IMR-90 (cell line): ENCODE data around the gene RHO. TPM values are rescaled to one million over a fixed set of nuclear protein-coding genes. Genes with fewer than 3 reads are reported as not detected.

Experiments used
- ATAC-seq: fragments of 200-7000 bp; cut with Tn5 transposase; 2 replicates; pipeline ENCODE4 v1.9.1; 2020; ENCODE audit warnings: low read depth, mild to moderate bottlenecking, moderate library complexity
- BruUV-seq: library from RNA; stranded (reverse); fragments of 400-500 nt; replicated peaks from 2 replicates; lab custom pipeline; 2021; lab: Mats Ljungman, UMichigan
- CTCF ChIA-PET: fragments of 300-600 bp; formaldehyde crosslinking; extraction: SDS; loops from one replicate; lab custom pipeline; 2021; ENCODE audit warnings: antibody characterized with exemption; lab: Yijun Ruan, JAX
- POLR2A ChIA-PET: fragments of 300-600 bp; sonication (Branson Sonifier 250); formaldehyde crosslinking; loops from one replicate; lab custom pipeline; 2022; ENCODE audit warnings: antibody characterized with exemption; ENCODE audit not compliant: unreplicated experiment; lab: Charles Lee
- DNase-seq: peaks from one replicate; pipeline ENCODE4 v3.0.0; 2013
- H2AFZ ChIP-seq: replicated peaks from 2 replicates; pipeline ENCODE3; 2013; ENCODE audit warnings: low read length, mild to moderate bottlenecking; ENCODE audit not compliant: poor library complexity
- H2AK5ac ChIP-seq: 2 replicates; pipeline ENCODE4 v1.6.1; 2013; ENCODE audit warnings: low read depth, low read length, inconsistent platforms
- H2AK9ac ChIP-seq: replicated peaks from 2 replicates; pipeline ENCODE3; 2013; ENCODE audit warnings: mild to moderate bottlenecking, low read depth, low read length, moderate library complexity; ENCODE audit not compliant: poor library complexity
- H2BK120ac ChIP-seq: 2 replicates; pipeline ENCODE4 v1.6.1; 2013; ENCODE audit warnings: low read depth, low read length, inconsistent platforms
- H2BK15ac ChIP-seq: 3 replicates; pipeline ENCODE4 v1.6.1; 2013; ENCODE audit warnings: low read depth, low read length, inconsistent platforms
- H2BK20ac ChIP-seq: 2 replicates; pipeline ENCODE4 v1.6.1; 2013; ENCODE audit warnings: low read depth, mild to moderate bottlenecking, inconsistent platforms, low read length, moderate library complexity
- H2BK5ac ChIP-seq: 2 replicates; pipeline ENCODE4 v1.6.1; 2013; ENCODE audit warnings: mild to moderate bottlenecking, low read depth, low read length, inconsistent platforms; ENCODE audit not compliant: poor library complexity, severe bottlenecking
- H3K14ac ChIP-seq: replicated peaks from 2 replicates; pipeline ENCODE4 v1.6.1; 2013; ENCODE audit warnings: low read depth, low read length, inconsistent platforms
- H3K18ac ChIP-seq: 2 replicates; pipeline ENCODE4 v1.6.1; 2013; ENCODE audit warnings: low read depth, low read length, control low read depth
- H3K23ac ChIP-seq: 2 replicates; pipeline ENCODE4 v1.6.1; 2013; ENCODE audit warnings: low read depth, low read length, inconsistent platforms
- H3K27ac ChIP-seq: 2 replicates; pipeline ENCODE4 v1.5.1; 2013; ENCODE audit warnings: mild to moderate bottlenecking, control low read depth, low read length; ENCODE audit not compliant: insufficient read depth
- H3K27me3 ChIP-seq: 2 replicates; pipeline ENCODE4 v1.6.1; 2013; ENCODE audit warnings: low read length; ENCODE audit not compliant: control insufficient read depth, insufficient read depth
- H3K36me3 ChIP-seq: 2 replicates; pipeline ENCODE4 v1.6.1; 2013; ENCODE audit warnings: low read length, mixed read lengths; ENCODE audit not compliant: control insufficient read depth, insufficient read depth
- H3K4ac ChIP-seq: 2 replicates; pipeline ENCODE4 v1.6.1; 2013; ENCODE audit warnings: low read depth, low read length, inconsistent platforms
- H3K4me1 ChIP-seq: 2 replicates; pipeline ENCODE4 v1.6.1; 2013; ENCODE audit warnings: low read length, mixed read lengths; ENCODE audit not compliant: control insufficient read depth, insufficient read depth
- H3K4me2 ChIP-seq: 2 replicates; pipeline ENCODE4 v1.6.1; 2013; ENCODE audit warnings: low read depth, mild to moderate bottlenecking, control low read depth, low read length, moderate library complexity
- H3K4me3 ChIP-seq: 2 replicates; pipeline ENCODE4 v1.5.1; 2013; ENCODE audit warnings: low read depth, mild to moderate bottlenecking, control low read depth, low read length, moderate library complexity; ENCODE audit not compliant: insufficient read depth
- H3K56ac ChIP-seq: 2 replicates; pipeline ENCODE4 v1.6.1; 2013; ENCODE audit warnings: low read length, inconsistent platforms; ENCODE audit not compliant: insufficient read depth; ENCODE audit errors: extremely low read depth
- H3K79me1 ChIP-seq, 2 experiments: 2 replicates each; pipeline ENCODE4 v1.6.1; 2013; ENCODE audit warnings: low read length in 2 of 2, inconsistent platforms in 1 of 2, low read depth in 1 of 2
- H3K9ac ChIP-seq: 2 replicates; pipeline ENCODE4 v1.6.1; 2013; ENCODE audit warnings: low read depth, low read length, control low read depth
- H3K9me1 ChIP-seq: 2 replicates; pipeline ENCODE4 v1.6.1; 2013; ENCODE audit warnings: low read length, inconsistent platforms; ENCODE audit not compliant: insufficient read depth
- H3K9me3 ChIP-seq: 2 replicates; pipeline ENCODE4 v1.6.1; 2013; ENCODE audit warnings: low read length; ENCODE audit not compliant: control insufficient read depth, insufficient read depth
- H4K20me1 ChIP-seq: 2 replicates; pipeline ENCODE4 v1.6.1; 2013; ENCODE audit warnings: low read length, inconsistent platforms; ENCODE audit not compliant: insufficient read depth
- H4K5ac ChIP-seq: 2 replicates; pipeline ENCODE4 v1.6.1; 2013; ENCODE audit warnings: mild to moderate bottlenecking, low read depth, low read length, control low read depth
- H4K8ac ChIP-seq, 2 experiments: 2 replicates each; pipeline ENCODE4 v1.6.1; 2013; ENCODE audit warnings: low read depth in 2 of 2, low read length in 2 of 2, control low read depth in 1 of 2, inconsistent platforms in 1 of 2
- H4K91ac ChIP-seq: 2 replicates; pipeline ENCODE4 v1.6.1; 2013; ENCODE audit warnings: low read depth, low read length, inconsistent platforms; ENCODE audit not compliant: insufficient read depth
- CHD1 ChIP-seq: IDR thresholded peaks from 2 replicates; pipeline ENCODE4 v1.6.1; 2012; ENCODE audit warnings: low read depth, low read length, improper control_type of control experiment
- CTCF ChIP-seq: conservative IDR thresholded peaks from 2 replicates; pipeline ENCODE4 v1.5.1; 2012; ENCODE audit warnings: mild to moderate bottlenecking, low read depth, low read length, improper control_type of control experiment
- ELK1 ChIP-seq: fragments of 150-350 bp; IDR thresholded peaks from 2 replicates; pipeline ENCODE4 v1.6.1; 2016; ENCODE audit warnings: low read depth, mild to moderate bottlenecking, low read length, moderate library complexity, borderline replicate concordance
- FOS ChIP-seq: fragments of 150-350 bp; IDR thresholded peaks from 2 replicates; pipeline ENCODE4 v1.6.1; 2016; ENCODE audit warnings: low read depth, low read length
- MAFK ChIP-seq: IDR thresholded peaks from 2 replicates; pipeline ENCODE4 v1.6.1; 2012; ENCODE audit warnings: low read depth, low read length, improper control_type of control experiment
- MAZ ChIP-seq: IDR thresholded peaks from 2 replicates; pipeline ENCODE4 v1.6.1; 2012; ENCODE audit warnings: low read depth, mild to moderate bottlenecking, low read length, improper control_type of control experiment, moderate library complexity, borderline replicate concordance
- NFE2L2 ChIP-seq: fragments of 150-350 bp; IDR thresholded peaks from 2 replicates; pipeline ENCODE4 v1.6.1; 2016; ENCODE audit warnings: low read depth, mild to moderate bottlenecking, low read length
- POLR2A ChIP-seq: IDR thresholded peaks from 2 replicates; pipeline ENCODE4 v1.6.1; 2012; ENCODE audit warnings: mild to moderate bottlenecking, low read depth, low read length
- RAD21 ChIP-seq: IDR thresholded peaks from 2 replicates; pipeline ENCODE4 v1.6.1; 2012; ENCODE audit warnings: low read length, improper control_type of control experiment
- USF2 ChIP-seq: fragments of 150-350 bp; IDR thresholded peaks from 2 replicates; pipeline ENCODE4 v1.6.1; 2017; ENCODE audit warnings: mild to moderate bottlenecking, antibody characterized with exemption, low read length, low read depth
- WGBS, 2 experiments: methylation state at CpG; one replicate each; pipeline versions ENCODE4 v1.1.5 to v1.1.7; 2013; ENCODE audit warnings: missing lambda C conversion rate in 2 of 2; ENCODE audit not compliant: insufficient read length in 1 of 2; ENCODE audit errors: extremely low coverage in 2 of 2; 5-methylcytosine and 5-hydroxymethylcytosine counted together
- dilution Hi-C: fragments of 300-500 bp; cut with HindIII; formaldehyde crosslinking; loops from one replicate; pipeline ENCODE4 v1.14.3; 2018; ENCODE audit warnings: low sequenced_read_pairs; ENCODE audit not compliant: unreplicated experiment
- in situ Hi-C: fragments of 300-500 bp; cut with MboI; formaldehyde crosslinking; loops from 3 replicates; pipeline ENCODE4 v1.14.3; 2019; ENCODE audit warnings: low sequenced_read_pairs, inconsistent platforms, mixed read lengths
- intact Hi-C: fragments of 100-400 bp; cut with micrococcal nuclease; formaldehyde crosslinking; loops from 2 replicates; pipeline ENCODE4 v1.10.0; 2022
- polyA plus RNA-seq, 3 experiments: library from polyadenylated mRNA; depleted of rRNA; stranded (reverse); fragments of >200 nt; gene quantifications; 2 replicates each; pipeline ENCODE4 v1.2.3, GENCODE V29; 2012; ENCODE audit warnings: low replicate concordance in 1 of 3
- total RNA-seq: library from RNA; depleted of rRNA; stranded (reverse); fragments of >200 nt; gene quantifications from 2 replicates; pipeline ENCODE4 v1.2.3, GENCODE V29; 2012

Gene RHO
- total and polyA plus RNA-seq, 2 of the 4 experiments (the other 2 are of a cell fraction), result not detected

GRCh38 chr3:129583289-129583688 is 54.9 kb downstream of the RHO start:
- no peaks in the 10 kb centered on the region for H3K9me3 ChIP-seq
- H3K4me1 ChIP-seq, result peaks cover 6% of the 10 kb centered on the region; the same call in 1 of the 2 replicates
- H2BK120ac ChIP-seq, result no peak overlapping the region
- no peak overlapping the region for H3K23ac ChIP-seq
- H3K4ac ChIP-seq, result no peak overlapping the region
- peaks cover 2 to 38% of the 10 kb centered on the region in 2 experiments for H3K79me1 ChIP-seq
- peaks cover 27% of the 10 kb centered on the region for H3K36me3 ChIP-seq
- ATAC-seq (no peak), DNase-seq (no peak)
- in situ Hi-C loops, result no loop called here
- no peak overlapping the region for H2BK5ac ChIP-seq
- no peak overlapping the region for H3K4me3 ChIP-seq
- CTCF ChIA-PET, result no interaction called here
- no peak overlapping the region for H4K91ac ChIP-seq
- no peaks in the 10 kb centered on the region for H3K27me3 ChIP-seq
- no peak overlapping the region for H3K14ac ChIP-seq
- dilution Hi-C loops, result no loop called here
- intact Hi-C loops, result no loop called here
- no peak overlapping the region for H4K8ac ChIP-seq
- POLR2A ChIA-PET, result no interaction called here
- no peak overlapping the region for H2AFZ ChIP-seq
- no peak overlapping the region for H2BK15ac ChIP-seq
- H3K18ac ChIP-seq, result no peak overlapping the region
- H2AK9ac ChIP-seq, result no peak overlapping the region
- no peak overlapping the region for H3K4me2 ChIP-seq
- H2BK20ac ChIP-seq, result no peak overlapping the region
- no peak overlapping the region for H3K9ac ChIP-seq
- TF ChIP-seq RAD21 (no peak), MAFK (no peak), USF2 (no peak), NFE2L2 (no peak), CTCF (no peak), FOS (no peak), CHD1 (no peak), POLR2A (no peak), MAZ (no peak), ELK1 (no peak)
- H2AK5ac ChIP-seq, result no peak overlapping the region
- no peak overlapping the region for H3K56ac ChIP-seq
- 0 out of 2 replicates have a peak, but pooled peaks cover 2% of the 10 kb centered on the region for H3K9me1 ChIP-seq
- peaks cover 4% of the 10 kb centered on the region for H4K20me1 ChIP-seq
- no TSS peak for BruUV-seq
- WGBS, 2 experiments, result 97% methylated on average over 4 of the region's 9 CpGs; no CpG with 5 or more reads in 1 of the 2 experiments
- H3K27ac ChIP-seq, result no peak overlapping the region
- no peak overlapping the region for H4K5ac ChIP-seq
